DOHH2 (cell line): ENCODE data around the gene SLC9A5.

Experiments used
- H3F3A ChIP-seq: fragments of 200-600 bp; sonication (generic), shearing (Covaris generic); 2 replicates; pipeline ENCODE4 v1.6.0; 2016; ENCODE audit warnings: antibody characterized with exemption, mild to moderate bottlenecking; ENCODE audit not compliant: control insufficient read depth, insufficient read depth
- H3K27ac ChIP-seq: fragments of 200-600 bp; sonication (generic); 2 replicates; pipeline ENCODE4 v1.5.1; 2014; ENCODE audit warnings: low read depth, mild to moderate bottlenecking, low read length, moderate library complexity
- H3K27me3 ChIP-seq: fragments of 200-600 bp; sonication (generic); 2 replicates; pipeline ENCODE4 v1.6.1; 2014; ENCODE audit warnings: mild to moderate bottlenecking, low read length, mixed read lengths; ENCODE audit not compliant: control insufficient read depth
- H3K36me3 ChIP-seq: fragments of 200-600 bp; sonication (generic); 2 replicates; pipeline ENCODE4 v1.6.1; 2014; ENCODE audit warnings: mild to moderate bottlenecking, low read length, moderate library complexity, mixed read lengths; ENCODE audit not compliant: control insufficient read depth
- H3K4me1 ChIP-seq: fragments of 200-600 bp; sonication (generic); 2 replicates; pipeline ENCODE4 v1.6.1; 2014; ENCODE audit warnings: mild to moderate bottlenecking, low read length, mixed read lengths; ENCODE audit not compliant: control insufficient read depth
- H3K4me2 ChIP-seq: fragments of 200-600 bp; sonication (generic); 2 replicates; pipeline ENCODE4 v1.6.0; 2014; ENCODE audit warnings: mild to moderate bottlenecking, low read length, moderate library complexity
- H3K4me3 ChIP-seq: fragments of 200-600 bp; sonication (generic); 2 replicates; pipeline ENCODE4 v1.5.1; 2014; ENCODE audit warnings: mild to moderate bottlenecking, low read length, mixed read lengths
- H3K79me2 ChIP-seq: fragments of 200-600 bp; sonication (generic); 2 replicates; pipeline ENCODE4 v1.6.1; 2014; ENCODE audit warnings: mild to moderate bottlenecking, low read length, mixed read lengths; ENCODE audit not compliant: control insufficient read depth
- H3K9me2 ChIP-seq: fragments of 200-600 bp; sonication (generic); replicated peaks from 2 replicates; pipeline ENCODE4 v1.6.1; 2014; ENCODE audit warnings: mild to moderate bottlenecking, low read length, mixed read lengths; ENCODE audit not compliant: control insufficient read depth
- H3K9me3 ChIP-seq: fragments of 200-600 bp; sonication (generic); 2 replicates; pipeline ENCODE4 v1.6.1; 2014; ENCODE audit warnings: antibody characterized with exemption, low read length, mixed read lengths; ENCODE audit not compliant: control insufficient read depth, insufficient read depth
- H4K20me1 ChIP-seq: fragments of 200-600 bp; sonication (generic); 2 replicates; pipeline ENCODE4 v1.6.0; 2014; ENCODE audit warnings: low read depth, mild to moderate bottlenecking, antibody characterized with exemption, low read length, moderate library complexity; ENCODE audit not compliant: control insufficient read depth, insufficient read depth
- EZH2phosphoT487 ChIP-seq: fragments of 200-600 bp; sonication (generic); IDR thresholded peaks from 2 replicates; pipeline ENCODE4 v1.6.1; 2017; ENCODE audit warnings: borderline replicate concordance, mild to moderate bottlenecking, antibody characterized with exemption, low read length, moderate library complexity, mixed read lengths
- TF ChIP-seq, protein P1 (sequence below): fragments of 200-600 bp; sonication (generic); IDR thresholded peaks from one replicate; pipeline ENCODE4 v1.5.1; 2014; ENCODE audit warnings: antibody characterized with exemption, mild to moderate bottlenecking, low read depth, low read length; ENCODE audit not compliant: poor library complexity, severe bottlenecking

The SLC9A5 gene

DNA sequence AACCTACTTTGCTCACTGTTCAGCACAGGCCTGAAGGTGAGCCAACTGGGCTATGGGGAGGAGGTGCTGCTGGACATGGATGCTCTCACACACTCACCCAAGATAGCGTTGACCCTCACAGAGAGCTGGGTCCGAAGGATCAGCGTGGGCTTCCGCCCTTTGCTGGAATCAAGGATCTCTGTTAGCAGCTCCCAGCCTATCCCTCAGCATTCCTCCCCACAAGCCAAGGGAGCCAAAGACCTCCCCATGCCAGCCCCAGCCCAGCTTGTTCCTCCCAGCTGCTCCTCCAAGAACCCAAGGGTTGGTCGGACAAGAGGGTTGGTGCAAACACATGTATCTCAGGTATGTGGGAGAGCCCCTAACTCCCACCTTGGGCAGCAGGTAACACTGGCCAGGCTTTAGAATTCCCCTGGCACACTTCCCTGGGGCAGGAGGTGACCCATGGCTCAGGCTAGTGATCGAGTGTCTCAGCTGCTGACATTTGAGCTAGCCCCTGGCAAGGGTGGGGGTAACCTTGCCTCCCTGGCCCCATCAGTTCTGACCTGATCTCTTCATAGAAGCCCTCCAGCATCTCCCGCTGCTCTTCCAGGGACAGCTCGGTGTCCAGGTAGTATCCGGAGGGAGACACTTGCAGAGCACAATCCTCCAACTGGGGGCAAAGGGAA is 9.8 kb upstream of the SLC9A5 start:
- no peak overlapping the region for H3K27ac ChIP-seq
- H4K20me1 ChIP-seq: peaks cover 5% of the 10 kb centered on the region; the same call in 1 of the 2 replicates
- no peak overlapping the region for H3K4me2 ChIP-seq
- H3K4me1 ChIP-seq: peaks cover 11% of the 10 kb centered on the region
- TF ChIP-seq, protein P1, sequence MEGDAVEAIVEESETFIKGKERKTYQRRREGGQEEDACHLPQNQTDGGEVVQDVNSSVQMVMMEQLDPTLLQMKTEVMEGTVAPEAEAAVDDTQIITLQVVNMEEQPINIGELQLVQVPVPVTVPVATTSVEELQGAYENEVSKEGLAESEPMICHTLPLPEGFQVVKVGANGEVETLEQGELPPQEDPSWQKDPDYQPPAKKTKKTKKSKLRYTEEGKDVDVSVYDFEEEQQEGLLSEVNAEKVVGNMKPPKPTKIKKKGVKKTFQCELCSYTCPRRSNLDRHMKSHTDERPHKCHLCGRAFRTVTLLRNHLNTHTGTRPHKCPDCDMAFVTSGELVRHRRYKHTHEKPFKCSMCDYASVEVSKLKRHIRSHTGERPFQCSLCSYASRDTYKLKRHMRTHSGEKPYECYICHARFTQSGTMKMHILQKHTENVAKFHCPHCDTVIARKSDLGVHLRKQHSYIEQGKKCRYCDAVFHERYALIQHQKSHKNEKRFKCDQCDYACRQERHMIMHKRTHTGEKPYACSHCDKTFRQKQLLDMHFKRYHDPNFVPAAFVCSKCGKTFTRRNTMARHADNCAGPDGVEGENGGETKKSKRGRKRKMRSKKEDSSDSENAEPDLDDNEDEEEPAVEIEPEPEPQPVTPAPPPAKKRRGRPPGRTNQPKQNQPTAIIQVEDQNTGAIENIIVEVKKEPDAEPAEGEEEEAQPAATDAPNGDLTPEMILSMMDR: no peak
- no peak for TF ChIP-seq EZH2phosphoT487
- no peaks in the 10 kb centered on the region for H3K9me3 ChIP-seq
- H3K27me3 ChIP-seq: no peaks in the 10 kb centered on the region
- peaks cover 12% of the 10 kb centered on the region for H3K36me3 ChIP-seq
- peaks cover 6% of the 10 kb centered on the region for H3K79me2 ChIP-seq
- H3F3A ChIP-seq: no peaks in the 10 kb centered on the region
- H3K4me3 ChIP-seq: no peak overlapping the region
- no peaks in the 10 kb centered on the region for H3K9me2 ChIP-seq

DNA sequence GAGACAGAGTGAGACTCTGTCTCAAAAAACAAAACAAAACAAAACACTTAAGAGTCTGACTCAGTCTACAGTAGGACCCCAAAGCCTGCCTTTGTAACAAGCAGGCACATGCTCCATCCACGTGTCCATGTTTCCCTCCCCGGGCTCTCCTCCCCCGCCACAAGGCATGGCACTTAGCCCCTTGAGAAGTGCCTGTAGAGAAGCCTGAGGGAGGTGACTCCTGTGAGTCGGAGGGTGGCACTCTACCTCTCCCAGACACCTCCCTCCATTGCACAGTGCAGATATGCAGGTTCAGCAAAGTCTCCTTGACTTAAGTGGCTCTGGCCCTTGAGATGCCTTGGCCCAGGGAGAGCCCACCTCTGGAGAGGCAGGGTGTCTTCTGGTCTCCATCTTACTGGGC is 8.3 kb upstream of the SLC9A5 start:
- H3K4me2 ChIP-seq: no peak overlapping the region
- H3F3A ChIP-seq: peaks cover 4% of the 10 kb centered on the region; the same call in 1 of the 2 replicates
- H3K36me3 ChIP-seq: peaks cover 12% of the 10 kb centered on the region
- peaks cover 8% of the 10 kb centered on the region for H4K20me1 ChIP-seq
- TF ChIP-seq, protein P1: no peak
- TF ChIP-seq EZH2phosphoT487: no peak
- H3K27me3 ChIP-seq: no peaks in the 10 kb centered on the region
- peaks cover 27% of the 10 kb centered on the region for H3K4me1 ChIP-seq
- no peaks in the 10 kb centered on the region for H3K9me3 ChIP-seq
- no peaks in the 10 kb centered on the region for H3K9me2 ChIP-seq
- H3K4me3 ChIP-seq: no peak overlapping the region
- peaks cover 8% of the 10 kb centered on the region for H3K79me2 ChIP-seq
- no peak overlapping the region for H3K27ac ChIP-seq

DNA sequence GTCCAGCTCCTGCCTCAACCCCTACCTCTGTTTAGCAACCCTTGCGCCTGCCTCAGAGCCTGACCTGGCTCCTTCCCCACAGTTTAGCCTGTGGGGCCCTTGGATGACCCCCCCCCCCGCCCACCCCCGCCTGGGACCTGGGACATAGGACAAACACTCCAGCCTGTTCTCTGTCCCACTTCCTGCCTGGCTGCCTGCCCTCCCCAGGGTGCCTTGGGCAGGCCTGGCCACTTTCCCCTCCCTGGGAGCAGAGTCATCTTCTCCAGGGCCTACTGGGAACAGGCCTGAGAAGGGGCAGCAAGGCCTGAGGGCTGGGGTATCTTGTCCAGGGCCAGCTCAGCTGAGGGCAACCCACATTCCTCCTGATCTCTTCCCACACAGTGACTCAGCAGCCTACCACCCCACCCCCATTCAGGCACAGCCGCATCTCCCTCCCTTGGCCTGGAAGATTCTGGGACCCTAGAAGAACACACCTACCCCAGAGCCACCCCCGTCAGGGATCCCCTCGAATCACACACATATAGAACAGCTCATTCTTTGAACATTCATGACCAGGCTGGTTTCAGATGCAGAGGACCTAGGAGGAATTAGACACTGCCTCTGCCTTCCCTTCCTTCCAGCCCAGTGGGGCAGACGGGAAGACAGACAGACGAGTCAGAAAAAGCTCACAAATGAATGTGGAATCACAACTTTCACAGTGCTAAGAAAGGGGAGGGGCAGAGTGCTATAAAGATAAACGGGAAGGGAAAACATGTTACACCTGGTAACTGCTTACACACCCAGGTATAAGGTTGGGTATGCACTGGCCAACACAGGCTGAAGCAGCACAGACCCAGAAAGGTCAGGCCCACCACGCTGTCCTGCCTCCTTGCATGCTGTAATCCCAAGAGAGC is 7.5 kb upstream of the SLC9A5 start:
- no peaks in the 10 kb centered on the region for H3K27me3 ChIP-seq
- H3K79me2 ChIP-seq: peaks cover 8% of the 10 kb centered on the region
- no peaks in the 10 kb centered on the region for H3K9me3 ChIP-seq
- TF ChIP-seq EZH2phosphoT487: no peak
- TF ChIP-seq, protein P1: no peak
- H3K4me3 ChIP-seq: no peak overlapping the region
- peaks cover 4% of the 10 kb centered on the region; the same call in 1 of the 2 replicates for H3F3A ChIP-seq
- H3K9me2 ChIP-seq: no peaks in the 10 kb centered on the region
- peaks cover 6% of the 10 kb centered on the region for H3K36me3 ChIP-seq
- no peak overlapping the region for H3K27ac ChIP-seq
- H3K4me1 ChIP-seq: peaks cover 32% of the 10 kb centered on the region
- H3K4me2 ChIP-seq: no peak overlapping the region
- H4K20me1 ChIP-seq: peaks cover 4% of the 10 kb centered on the region; the same call in 1 of the 2 replicates
